Embryonic facial prominence (tissue), 1 donor: Measurements from ENCODE around the gene NFKBIL1.
A peak's percentile ranks its signal among the peaks of the same experiment; 100 is the strongest.
"Not testable (repeated sequence)": the region's sequence is repeated elsewhere in the genome, so short reads cannot be mapped to it uniquely, and the experiment has no call there.

Experiments
- DNase-seq: peaks from one replicate; pipeline ENCODE4 v3.0.0-alpha.2; 2016; ENCODE audit errors: extremely low spot score

The NFKBIL1 gene

DNA sequence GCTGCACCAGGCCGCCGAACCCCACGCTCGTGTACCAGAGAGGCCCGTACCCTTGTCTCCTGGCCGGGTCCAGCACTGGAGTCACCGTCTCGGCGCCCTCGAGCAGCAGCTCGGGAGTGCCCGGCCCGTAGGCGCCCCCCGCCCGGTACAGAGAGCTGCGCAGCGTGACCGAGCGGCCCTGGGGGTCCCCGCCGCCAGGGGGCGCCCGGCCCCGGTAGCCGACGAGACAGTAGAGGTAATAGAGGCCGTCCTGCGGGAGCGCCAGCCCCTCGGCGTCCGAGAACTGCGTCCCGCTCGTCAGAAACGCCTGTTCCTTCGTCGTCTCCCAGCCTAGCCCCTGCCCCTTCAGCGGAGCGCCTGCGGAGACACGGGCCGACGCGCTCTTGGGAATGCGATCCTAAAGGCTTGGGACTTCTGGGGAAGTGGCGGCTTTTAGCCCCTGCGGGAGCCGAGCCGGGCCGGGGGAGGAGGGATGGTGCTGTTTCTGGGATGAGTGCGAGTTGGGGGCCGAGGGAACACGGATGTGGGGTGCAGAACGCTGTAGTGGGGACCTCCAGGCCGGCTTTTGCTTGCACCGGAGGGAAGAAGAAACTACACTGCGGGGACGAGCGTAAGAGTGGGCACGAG is 33.5 kb downstream of the NFKBIL1 start:
- DNase-seq = peak; percentile 42

DNA sequence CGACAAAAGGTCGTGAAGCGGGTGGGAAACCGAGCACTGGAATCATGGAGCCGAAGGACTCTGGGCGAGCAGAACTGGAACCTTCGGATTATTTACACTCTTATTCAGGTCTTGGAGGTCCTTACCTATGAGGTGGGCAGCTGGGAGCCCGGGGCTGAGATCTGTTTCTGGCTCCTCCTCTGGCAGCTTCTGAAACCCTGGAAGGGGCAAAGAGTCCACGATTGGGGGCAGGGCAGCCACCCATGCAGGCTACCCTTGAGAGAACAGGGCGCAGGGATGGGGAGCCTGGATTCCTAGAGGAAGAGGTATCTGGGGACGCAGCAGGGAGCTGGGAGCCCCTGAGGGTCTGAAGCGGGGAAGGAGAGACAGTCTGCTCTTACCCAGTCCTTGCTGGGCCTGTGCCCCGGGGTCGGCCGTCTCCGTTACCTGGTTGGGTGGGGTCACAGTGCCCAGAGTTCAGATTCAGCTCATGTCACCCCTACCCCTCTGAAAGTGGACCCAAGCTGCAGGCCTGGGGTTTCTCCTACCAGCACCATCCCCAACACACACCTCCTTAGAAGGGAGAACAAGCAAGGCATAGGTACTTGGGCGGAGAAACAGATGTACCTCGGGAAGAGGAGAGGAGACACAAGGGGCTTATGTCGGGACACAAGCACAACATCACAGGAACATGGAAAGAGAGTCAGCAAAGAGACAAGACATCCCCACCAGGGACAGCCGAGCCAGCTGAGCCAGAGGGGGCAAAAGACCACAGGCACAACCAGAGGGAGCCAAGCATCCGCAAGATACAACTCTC is 34.2 kb downstream of the NFKBIL1 start:
- no peak for DNase-seq

DNA sequence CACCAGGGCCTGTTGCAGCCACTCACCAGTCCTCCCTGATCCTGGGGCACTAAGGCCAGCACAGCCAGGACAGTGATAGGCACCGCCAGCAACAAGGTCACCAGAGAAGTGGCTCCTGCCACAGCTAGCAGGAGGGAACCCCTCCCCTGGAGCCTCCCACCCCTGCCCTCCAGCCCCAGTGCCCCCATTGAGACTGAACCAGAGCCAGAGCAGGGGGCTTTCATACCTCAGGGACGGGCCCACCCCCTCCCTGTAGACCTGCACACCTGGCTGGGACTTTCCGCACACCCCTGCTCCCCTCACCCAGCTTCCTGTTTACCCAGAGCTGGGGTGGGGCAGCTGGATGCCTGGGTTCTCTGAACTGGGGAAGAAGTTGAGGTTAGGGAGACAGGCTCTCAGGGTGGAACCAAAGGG is 34.8 kb downstream of the NFKBIL1 start, which contains the start of gene LTB:
LTB (minus strand) TSS at position 195 of the 414 bp plus-strand sequence; CDS start at position 188, 7 bp downstream.
- no peak for DNase-seq

DNA sequence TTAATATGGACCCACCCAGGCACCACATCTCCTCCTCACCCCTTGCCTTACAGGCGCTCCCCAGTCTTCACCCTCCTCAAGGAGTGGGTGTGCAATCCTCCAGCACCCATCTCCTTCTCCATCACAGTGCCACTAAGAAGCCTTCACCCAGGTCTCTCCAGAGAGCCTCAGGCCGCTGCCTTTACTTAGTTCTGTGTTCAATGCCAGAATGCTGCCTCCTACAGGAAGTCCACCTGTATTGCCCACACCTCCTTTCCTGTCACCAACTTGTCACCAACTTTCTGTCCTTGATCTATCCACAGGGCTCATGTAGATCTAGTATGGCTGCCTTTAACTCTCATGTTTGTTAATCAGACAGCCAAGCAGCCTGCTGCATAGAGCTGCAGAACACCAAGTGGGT is 38.1 kb downstream of the NFKBIL1 start:
- DNase-seq = no peak

DNA sequence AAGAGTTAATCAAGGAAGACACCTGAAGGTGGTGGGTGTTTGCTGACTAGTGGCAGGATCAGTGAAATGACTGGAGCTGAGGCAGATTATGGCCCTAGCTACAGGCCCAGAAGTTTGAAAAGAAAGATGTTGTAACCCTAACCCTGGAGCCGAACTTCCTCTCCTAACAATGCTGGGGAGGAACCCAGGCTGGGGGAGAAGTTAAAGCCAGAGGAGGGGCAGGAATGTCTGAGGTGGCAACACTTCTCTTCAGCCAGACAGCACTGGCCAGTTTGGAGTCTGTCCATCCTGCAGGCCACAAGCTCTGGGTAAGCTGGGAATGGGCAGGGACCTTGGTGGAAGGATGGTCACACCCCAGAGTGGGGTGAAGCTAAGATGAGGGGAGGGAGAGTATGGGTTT is 38.6 kb downstream of the NFKBIL1 start, which contains the start of gene LST1:
LST1 (plus strand) TSS at position 270 of the 400 bp plus-strand sequence. CDS start 1,023 bp downstream, outside the sequence.
- DNase-seq = no peak

DNA sequence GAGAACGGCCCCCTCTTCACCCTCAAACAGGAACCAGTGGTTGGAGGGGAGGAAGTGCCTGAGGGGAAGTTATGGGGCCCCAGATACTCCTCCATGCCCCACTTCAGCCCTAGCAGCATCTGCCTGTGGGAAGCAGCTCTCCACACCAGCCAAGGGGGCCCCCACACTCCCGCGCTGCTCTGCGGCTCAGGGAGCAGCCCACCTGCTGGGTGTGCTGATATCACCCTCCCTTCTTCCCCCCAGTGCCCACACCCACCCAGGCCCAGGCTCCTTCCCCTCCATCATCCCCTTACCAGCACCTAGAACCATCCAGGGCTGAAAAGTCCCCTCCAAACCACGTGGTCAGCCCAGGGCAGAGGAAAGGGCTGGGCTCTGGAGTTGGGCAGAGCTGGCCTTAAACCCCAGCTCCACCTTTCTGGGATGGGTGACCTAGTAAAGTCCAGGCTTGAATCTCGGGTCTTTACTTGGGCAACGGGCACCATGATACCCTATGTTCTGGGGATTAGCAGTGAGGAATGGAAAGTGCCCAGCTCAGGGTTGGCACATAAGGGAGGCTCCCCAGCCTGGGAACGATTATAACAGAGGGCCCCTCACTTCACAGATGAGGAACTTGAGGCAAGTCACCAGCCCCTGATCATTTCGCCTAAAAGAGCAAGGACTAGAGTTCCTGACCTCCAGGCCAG is 39.3 kb downstream of the NFKBIL1 start:
- no peak for DNase-seq

DNA sequence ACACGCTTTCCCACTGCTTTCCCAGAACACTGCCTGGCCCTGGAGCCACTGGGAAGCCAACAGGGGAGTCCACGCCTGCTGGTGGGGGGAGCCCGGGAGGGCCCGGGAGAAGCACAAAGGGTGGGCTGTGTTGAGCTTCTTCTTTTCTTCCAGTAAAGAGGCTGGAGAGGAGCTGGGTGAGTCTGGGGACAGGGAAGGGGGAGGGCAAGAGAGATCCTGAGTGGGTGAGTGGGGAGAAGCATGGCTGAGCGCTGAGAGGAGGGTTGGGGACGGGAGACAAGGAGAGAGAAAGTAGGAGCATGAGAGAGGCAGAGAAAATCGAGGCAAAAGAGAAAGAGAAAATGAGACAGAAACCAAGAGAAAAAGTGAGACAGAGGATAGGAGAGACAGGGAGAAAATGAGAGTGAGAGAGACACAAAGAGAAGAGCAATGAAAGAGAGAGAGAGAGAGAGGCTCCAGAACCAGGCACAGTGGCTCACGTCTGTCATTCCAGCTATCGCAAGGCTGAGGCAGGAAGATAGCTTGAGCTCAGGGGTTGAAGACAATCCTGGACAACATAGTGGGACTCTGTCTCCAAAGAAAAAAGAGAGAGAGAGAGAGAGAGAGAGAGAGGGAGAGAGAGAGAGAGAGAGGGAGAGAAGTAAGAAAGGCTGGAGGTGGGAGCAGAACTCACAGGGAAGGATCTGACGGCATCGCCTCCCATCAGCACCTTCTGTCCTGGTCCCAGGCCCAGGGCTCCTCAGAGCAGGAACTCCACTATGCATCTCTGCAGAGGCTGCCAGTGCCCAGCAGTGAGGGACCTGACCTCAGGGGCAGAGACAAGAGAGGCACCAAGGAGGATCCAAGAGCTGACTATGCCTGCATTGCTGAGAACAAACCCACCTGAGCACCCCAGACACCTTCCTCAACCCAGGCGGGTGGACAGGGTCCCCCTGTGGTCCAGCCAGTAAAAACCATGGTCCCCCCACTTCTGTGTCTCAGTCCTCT is 40.7 kb downstream of the NFKBIL1 start:
- DNase-seq = no peak

DNA sequence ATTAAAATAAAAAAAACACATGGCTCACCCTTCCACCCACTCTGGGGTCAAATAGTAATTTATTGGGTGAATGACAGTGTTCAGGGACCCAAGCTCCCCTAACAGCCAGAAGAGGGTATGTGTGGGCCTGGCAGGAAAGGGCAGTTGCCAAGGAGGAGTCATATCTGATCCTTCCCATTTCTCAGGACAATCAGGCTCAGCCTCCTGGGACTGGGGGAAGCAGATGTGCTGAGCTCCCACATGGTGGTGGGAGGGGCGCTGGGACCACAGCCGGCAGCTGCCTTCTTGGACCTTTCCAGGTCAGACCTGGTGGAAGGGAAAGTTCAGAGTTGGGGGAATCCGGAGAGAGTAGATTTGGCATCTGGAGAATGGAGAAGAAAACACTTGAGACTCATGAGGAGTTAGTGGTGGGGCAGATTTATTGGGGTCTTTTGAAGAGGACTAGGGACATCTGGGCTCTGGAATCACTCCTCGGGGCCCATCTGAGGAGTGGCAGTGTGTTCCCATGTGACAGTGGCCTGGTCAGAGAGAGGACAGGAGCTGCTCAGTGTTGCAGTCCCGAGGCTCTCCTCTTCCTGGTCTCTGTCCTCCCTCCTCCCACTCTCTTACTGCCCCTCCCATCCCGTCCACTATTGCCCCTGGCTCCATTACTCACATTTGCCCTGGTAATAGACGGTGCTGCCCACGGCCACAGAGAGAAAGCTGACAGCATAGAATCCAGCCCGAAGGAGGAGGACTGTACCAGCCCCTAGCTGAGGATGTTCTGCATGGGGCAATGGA is 41.7 kb downstream of the NFKBIL1 start:
- DNase-seq = no peak

DNA sequence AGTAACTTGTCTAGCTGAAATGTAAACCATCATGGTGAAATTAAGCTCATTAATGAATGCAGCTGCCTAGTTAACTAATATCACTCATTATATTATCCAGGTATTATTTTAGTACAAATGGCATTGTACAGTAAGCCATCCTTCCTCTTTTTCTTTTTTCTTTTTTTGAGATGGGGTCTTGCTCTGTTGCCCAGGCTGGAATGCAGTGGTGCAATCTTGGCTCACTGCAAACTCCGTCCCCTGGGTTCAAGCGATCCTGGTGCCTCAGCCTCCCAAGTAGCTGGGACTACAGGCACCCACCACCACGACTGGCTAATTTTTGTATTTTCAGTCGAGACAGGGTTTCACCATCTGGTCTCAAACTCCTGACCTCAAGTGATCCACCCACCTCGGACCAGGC is 43.3 kb downstream of the NFKBIL1 start:
- DNase-seq = not testable (repeated sequence)

DNA sequence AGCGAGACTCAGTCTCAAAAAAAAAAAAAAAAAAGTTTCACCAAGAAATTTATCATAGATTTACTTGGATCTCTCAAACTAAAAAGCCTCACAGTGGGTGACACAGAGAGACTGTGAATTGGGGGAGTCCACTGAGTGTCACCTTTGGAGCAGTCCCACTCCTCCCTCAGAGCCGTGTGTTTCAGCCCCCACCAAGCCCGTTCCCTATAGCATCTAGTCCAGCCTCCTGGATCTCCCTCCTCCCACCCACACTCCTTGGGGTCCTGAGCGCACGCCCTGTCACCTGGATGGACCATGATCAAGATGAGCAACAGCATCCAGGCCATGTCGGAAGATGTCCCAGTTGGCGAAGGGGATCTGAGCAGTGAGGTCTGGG is 45.0 kb downstream of the NFKBIL1 start:
- no peak for DNase-seq

DNA sequence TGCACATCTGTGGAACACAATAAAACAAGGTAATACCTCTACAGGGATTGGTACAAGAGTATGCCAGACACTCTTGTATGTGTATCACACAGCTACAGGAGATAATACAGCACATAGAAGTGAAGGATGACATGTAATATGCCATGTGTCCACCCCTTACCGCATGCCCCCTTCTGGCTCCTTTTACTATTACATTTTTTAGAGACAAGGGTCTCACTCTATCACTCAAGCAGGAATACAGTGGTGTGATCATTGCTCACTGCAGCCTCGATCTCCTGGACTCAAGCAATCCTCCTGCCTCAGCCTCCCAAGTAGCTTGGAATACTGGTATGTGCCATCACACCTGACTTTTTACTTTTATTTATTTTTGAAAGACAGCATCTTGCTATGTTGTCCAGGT is 49.6 kb downstream of the NFKBIL1 start:
- DNase-seq = no peak

DNA sequence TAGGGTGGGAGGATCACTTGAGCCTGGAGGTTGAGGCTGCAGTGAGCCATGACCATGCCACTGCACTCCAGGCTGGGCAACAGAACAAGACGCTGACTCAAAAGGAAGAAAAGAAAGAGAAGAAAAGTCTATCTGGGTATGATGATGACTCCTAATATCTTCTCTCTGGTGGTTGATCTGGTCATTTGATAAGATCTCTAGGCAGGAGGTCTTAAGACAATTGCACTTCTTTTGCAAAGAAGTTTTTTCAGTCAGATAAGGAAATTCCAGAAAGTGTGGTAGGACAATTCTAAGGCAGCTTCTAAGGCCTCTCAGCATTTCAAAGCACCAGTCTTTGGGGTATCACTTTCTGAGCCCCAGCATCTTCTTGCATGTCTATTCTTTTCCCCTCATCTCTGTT is 59.9 kb downstream of the NFKBIL1 start:
- DNase-seq = no peak
